Activated B cell treated with CpG ODN at 0.5 μM for 24 hours (primary cell): ENCODE results near the gene SAMD8. TPM values are rescaled to one million over a fixed set of nuclear protein-coding genes. Genes with fewer than 3 reads are reported as not detected.

Experiments used
- ATAC-seq: fragments of 200-7000 bp; cut with Tn5 transposase; one replicate; pipeline ENCODE4 v1.10.0; 2021; ENCODE audit warnings: low read depth, mild to moderate bottlenecking, moderate library complexity
- CTCF ChIA-PET: fragments of 350-600 bp; sonication (Branson Sonifier 250); formaldehyde crosslinking; loops from one replicate; lab custom pipeline; 2021; ENCODE audit warnings: antibody characterized with exemption; lab: Charles Lee
- POLR2A ChIA-PET: fragments of 350-600 bp; sonication (Branson Sonifier 250); formaldehyde crosslinking; loops from one replicate; lab custom pipeline; 2021; ENCODE audit warnings: antibody characterized with exemption; lab: Charles Lee
- DNase-seq: peaks from one replicate; pipeline ENCODE4 v3.0.0; 2022
- H3K27ac Mint-ChIP-seq: one replicate; pipeline ENCODE4 v1.8.0; 2020; ENCODE audit warnings: mixed read lengths
- H3K27me3 Mint-ChIP-seq: one replicate; pipeline ENCODE4 v1.8.0; 2021; ENCODE audit warnings: mixed read lengths
- H3K36me3 Mint-ChIP-seq: one replicate; pipeline ENCODE4 v1.8.0; 2021; ENCODE audit warnings: low read depth, mixed read lengths
- H3K4me1 Mint-ChIP-seq: one replicate; pipeline ENCODE4 v1.8.0; 2021; ENCODE audit warnings: mixed read lengths
- H3K4me3 Mint-ChIP-seq: one replicate; pipeline ENCODE4 v1.8.0; 2020; ENCODE audit warnings: mild to moderate bottlenecking, mixed read lengths
- H3K9me3 Mint-ChIP-seq: one replicate; pipeline ENCODE4 v1.8.0; 2020; ENCODE audit warnings: mixed read lengths
- CTCF ChIP-seq: fragments of 200-600 bp; IDR thresholded peaks from one replicate; pipeline ENCODE4 v1.8.0; 2022; ENCODE audit warnings: antibody characterized with exemption, mild to moderate bottlenecking
- intact Hi-C: fragments of 100-400 bp; cut with micrococcal nuclease; formaldehyde crosslinking; loops from one replicate; pipeline ENCODE4 v1.15.1; 2024
- total RNA-seq: library from RNA; stranded (reverse); gene quantifications from 2 replicates; pipeline ENCODE4 v1.2.3, GENCODE V29; 2022

SAMD8 gene
- total RNA-seq, 1 donor from 2014 or later, result 29.1 TPM

- intact Hi-C loops, result loop anchor here (2.0 kb wide), 1 partner anchor 53 kb away; no protein-coding TSS in a partner anchor
- no peak overlapping the region for H3K27ac Mint-ChIP-seq
- H3K9me3 Mint-ChIP-seq, result no peaks in the 10 kb centered on the region
- POLR2A ChIA-PET, result interaction anchor here (0.5 to 1.3 kb wide), 3 partner anchors 44 to 63 kb away, joined by 3 to 5 read pairs (median 5); partner anchors contain the start of gene VDAC2
- no peak overlapping the region for H3K4me3 Mint-ChIP-seq
- H3K36me3 Mint-ChIP-seq, result peaks cover 53% of the 10 kb centered on the region
- DNase-seq (no peak), ATAC-seq (no peak)
- CTCF ChIA-PET, result interaction anchor here (0.6 kb wide), 1 partner anchor 1071 kb away, joined by 5 read pairs; no protein-coding TSS in a partner anchor
- peaks cover 23% of the 10 kb centered on the region for H3K4me1 Mint-ChIP-seq
- no peaks in the 10 kb centered on the region for H3K27me3 Mint-ChIP-seq
- no peak for TF ChIP-seq CTCF
Observed at GRCh38 chr10:75165684-75166622, 54.5 kb downstream of the SAMD8 start.

- Mint-ChIP-seq H3K27me3 (no peaks in the 10 kb centered on the region), H3K9me3 (no peaks in the 10 kb centered on the region), H3K4me1 (peaks cover 17% of the 10 kb centered on the region), H3K36me3 (peaks cover 53% of the 10 kb centered on the region), H3K27ac (no peak overlapping the region), H3K4me3 (no peak overlapping the region)
- no peak for ATAC-seq
- POLR2A ChIA-PET, result interaction anchor here (1.3 kb wide), 1 partner anchor 43 kb away, joined by 5 read pairs; the partner anchor contains the start of gene VDAC2
- intact Hi-C loops, result loop anchor here (2.0 kb wide), 1 partner anchor 54 kb away; no protein-coding TSS in a partner anchor
- DNase-seq, result no peak
- no peak for TF ChIP-seq CTCF
- CTCF ChIA-PET, result no interaction called here
Observed at GRCh38 chr10:75166623-75166972, 55.1 kb downstream of the SAMD8 start.

GRCh38 chr10:75168275-75168674, 56.8 kb downstream of the SAMD8 start:
- Mint-ChIP-seq H3K27ac (no peak overlapping the region), H3K36me3 (peaks cover 61% of the 10 kb centered on the region), H3K4me3 (no peak overlapping the region), H3K4me1 (peaks cover 16% of the 10 kb centered on the region), H3K9me3 (no peaks in the 10 kb centered on the region), H3K27me3 (no peaks in the 10 kb centered on the region)
- DNase-seq, result no peak
- intact Hi-C loops, result no loop called here
- ChIA-PET POLR2A (no interaction called here), CTCF (no interaction called here)
- TF ChIP-seq CTCF, result no peak
- ATAC-seq, result no peak

GRCh38 chr10:75170215-75170614, 58.8 kb downstream of the SAMD8 start:
- CTCF ChIA-PET, result no interaction called here

More at GRCh38 chr10:75170215-75170614, 58.8 kb downstream of the SAMD8 start:
- DNase-seq, result no peak
- H3K36me3 Mint-ChIP-seq, result peaks cover 58% of the 10 kb centered on the region
- H3K9me3 Mint-ChIP-seq, result no peaks in the 10 kb centered on the region
- peaks cover 17% of the 10 kb centered on the region for H3K4me1 Mint-ChIP-seq
- ATAC-seq, result no peak
- no peaks in the 10 kb centered on the region for H3K27me3 Mint-ChIP-seq
- no peak for TF ChIP-seq CTCF
- no peak overlapping the region for H3K27ac Mint-ChIP-seq
- intact Hi-C loops, result no loop called here
- POLR2A ChIA-PET, result no interaction called here
- no peak overlapping the region for H3K4me3 Mint-ChIP-seq
